Measurements from ENCODE around the gene RMDN2.
"Not testable (repeated sequence)": the region's sequence is repeated elsewhere in the genome, so short reads cannot be mapped to it uniquely, and the experiment has no call there.

RMDN2 gene

DNA sequence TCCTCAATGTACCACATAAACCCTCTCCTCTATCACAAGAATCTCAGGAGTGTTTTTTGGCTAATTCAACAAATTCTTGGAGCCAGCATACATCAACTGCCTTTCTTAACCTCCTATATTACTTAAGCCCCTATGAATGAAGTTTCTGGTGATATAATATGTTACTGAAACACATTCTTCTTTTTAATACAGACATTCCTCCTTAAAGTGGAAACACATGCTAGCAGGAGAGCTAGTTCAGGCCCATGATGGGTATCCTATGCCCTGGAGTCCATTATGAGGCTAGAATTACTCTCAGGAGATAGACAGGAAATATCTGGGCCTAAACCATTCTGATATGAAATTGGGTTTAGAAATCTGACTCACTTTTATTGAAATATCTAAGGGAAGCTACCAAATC, 26.6 kb upstream of the RMDN2 start:
- DNase-seq, result no peak

GRCh38 chr2:37902991-37903390, 22.1 kb upstream of the RMDN2 start:
- DNase-seq, result no peak

DNA sequence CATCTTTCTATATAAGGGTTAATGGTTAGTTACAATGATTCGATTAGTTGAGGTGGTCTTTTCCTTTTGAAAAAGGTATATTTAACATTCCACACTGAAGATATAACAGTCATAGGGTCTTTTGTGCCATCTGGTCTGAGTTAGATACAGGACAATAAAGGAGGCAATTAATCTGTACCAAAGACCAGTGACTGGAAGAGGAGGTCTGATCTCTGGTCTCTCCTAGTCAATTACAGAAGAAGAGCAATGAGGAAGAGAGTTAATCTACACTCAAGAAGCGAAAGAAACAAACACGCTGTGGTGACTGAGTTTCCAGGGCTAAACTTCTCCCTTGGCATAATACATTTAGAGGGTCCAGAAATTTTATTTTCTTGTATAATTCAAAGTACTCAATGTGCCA, 20.7 kb upstream of the RMDN2 start:
- no peak for DNase-seq

GRCh38 chr2:37904993-37905392, 20.1 kb upstream of the RMDN2 start:
- DNase-seq, result no peak

DNA sequence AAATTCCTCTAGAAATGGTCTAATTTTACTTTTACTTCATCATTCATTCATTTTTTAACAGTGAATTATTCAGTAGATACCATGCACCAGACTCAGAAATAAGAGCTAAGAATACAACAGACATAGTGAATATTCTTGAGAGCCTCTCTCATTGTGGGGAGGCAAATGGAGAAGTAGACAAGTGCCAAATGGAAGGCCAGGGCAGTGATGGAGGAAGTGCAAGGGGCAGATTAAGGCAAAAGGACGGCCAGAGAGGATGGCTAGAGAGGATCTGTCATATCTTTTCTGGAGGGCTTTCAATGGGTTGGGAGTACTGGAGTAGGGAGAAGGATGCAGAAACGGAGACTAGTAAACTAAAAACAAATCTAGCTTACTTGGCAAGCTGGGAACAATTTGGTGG, 19.0 kb upstream of the RMDN2 start:
- DNase-seq, result no peak

DNA sequence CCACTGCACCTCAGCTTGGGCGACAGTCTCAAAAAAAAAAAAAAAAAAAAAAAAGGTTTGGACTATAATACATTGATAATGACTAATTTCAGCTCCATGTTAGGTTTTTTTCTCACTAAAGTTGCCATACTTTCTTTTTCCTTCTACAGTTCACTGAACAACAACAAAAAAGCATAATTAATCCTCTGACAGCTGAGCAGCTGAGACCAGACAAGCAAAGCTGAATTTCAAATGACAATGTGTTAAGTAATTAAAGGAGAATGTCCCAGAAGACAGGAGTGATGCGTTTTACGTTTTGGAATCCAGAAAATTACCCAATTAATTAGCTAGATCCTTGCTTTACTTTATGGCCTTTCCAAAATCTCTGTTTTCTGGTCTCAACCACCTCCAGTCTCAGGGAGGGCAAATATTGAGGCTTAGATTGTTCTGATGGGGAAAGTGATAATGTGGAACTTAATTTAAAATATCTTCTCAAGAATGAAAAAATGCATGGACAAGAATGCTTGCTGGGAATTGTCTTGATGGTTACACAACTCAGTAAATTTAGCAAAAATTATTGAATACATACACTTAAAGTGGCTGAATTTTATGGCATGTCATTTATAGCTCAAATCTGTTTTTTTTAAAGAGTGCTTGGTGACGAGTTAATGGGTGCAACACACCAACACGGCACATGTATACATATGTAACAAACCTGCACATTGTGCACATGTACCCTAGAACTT, 17.4 kb upstream of the RMDN2 start:
- DNase-seq, result no peak

GRCh38 chr2:37911296-37911873, 13.7 kb upstream of the RMDN2 start:
- DNase-seq, result no peak

GRCh38 chr2:37912056-37912455, 13.0 kb upstream of the RMDN2 start:
- no peak for DNase-seq

GRCh38 chr2:37912616-37913015, 12.5 kb upstream of the RMDN2 start:
- no peak for DNase-seq

DNA sequence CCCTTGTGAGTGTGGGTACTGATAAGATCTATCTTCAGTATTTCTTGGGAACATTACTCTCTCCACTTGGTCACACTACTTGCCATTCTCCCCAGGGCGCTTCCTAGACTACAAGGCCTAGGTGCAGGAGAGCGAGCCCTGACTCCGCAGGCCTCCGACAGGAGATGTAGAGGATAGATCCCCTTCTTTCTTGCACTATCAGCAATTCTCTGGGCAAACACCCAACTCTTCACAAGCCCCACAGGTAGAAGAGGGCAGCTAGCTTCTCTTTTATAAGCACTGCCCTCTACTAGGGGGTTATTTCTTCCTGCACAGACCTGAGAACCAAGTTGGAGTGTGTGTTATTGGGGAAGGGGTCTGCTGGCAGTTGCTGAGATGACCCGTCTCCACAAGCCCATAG, 10.7 kb upstream of the RMDN2 start:
- DNase-seq, result no peak

GRCh38 chr2:37915773-37916172, 9.3 kb upstream of the RMDN2 start:
- no peak for DNase-seq

GRCh38 chr2:37916512-37917082, 8.5 kb upstream of the RMDN2 start:
- no peak for DNase-seq

DNA sequence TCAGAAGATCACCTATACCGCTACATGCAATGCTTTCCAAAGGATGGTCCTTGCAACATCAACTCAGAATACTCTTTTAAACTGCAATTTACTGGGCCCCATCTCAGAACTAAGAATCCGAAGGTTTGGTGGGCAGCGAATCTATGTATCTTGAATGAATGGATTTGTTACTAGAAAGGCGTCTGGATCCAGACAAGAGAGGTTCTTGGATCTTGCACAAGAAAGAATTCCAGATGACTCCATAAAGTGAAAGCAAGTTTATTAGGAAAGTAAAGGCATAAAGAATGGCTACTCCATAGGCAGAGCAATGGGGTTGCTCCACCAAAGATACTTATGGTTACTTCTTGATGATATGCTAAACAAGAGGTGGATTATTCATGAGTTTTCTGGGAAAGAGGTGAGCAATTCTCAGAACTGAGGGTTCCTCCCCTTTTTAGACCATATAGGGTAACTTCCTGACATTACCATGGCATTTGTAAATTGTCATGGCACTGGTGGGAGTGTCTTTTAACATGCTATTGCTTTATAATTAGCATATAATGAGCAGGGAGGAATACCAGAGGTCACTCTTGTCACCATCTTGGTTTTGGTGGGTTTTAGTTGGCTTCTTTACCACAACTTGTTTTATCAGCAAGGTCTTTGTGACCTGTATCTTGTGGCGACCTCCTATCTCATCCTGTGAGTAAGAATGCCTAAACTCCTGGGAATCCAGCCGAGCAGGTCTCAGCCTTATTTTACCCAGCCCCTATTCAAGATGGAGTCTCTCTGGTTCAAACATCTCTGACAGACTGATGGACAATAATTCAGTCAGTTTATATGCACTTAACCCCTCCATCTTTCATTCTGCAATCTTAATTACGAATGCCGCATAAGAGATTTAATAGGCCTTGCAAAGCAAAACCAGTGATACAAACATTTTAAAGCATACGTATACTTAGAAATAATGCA, 7.5 kb upstream of the RMDN2 start:
- DNase-seq, result no peak

GRCh38 chr2:37918742-37919186, 6.3 kb upstream of the RMDN2 start:
- DNase-seq, result no peak

- DNase-seq, result no peak
Observed at GRCh38 chr2:37919631-37920032, 5.5 kb upstream of the RMDN2 start.

GRCh38 chr2:37920570-37920969, 4.5 kb upstream of the RMDN2 start:
- DNase-seq, result no peak

DNA sequence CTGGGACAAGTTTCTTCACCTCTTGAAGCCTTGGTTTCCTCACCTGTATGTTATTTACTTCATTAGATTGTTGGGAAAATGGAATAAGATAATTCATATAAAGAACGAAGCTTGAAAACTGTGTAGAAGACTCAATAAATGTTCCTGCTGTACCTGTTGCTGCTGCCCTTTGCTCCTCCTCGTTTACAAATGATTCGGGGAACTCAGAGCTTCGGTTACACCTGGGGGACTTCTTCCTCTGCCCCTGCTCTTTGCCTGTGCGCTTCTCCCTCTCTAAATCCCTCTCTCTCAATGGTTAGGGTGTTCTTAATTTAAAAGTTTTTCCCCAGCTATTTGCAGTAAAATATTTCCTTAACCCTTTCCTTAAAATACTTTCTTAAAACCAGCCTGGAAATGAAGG, 3.3 kb upstream of the RMDN2 start:
- DNase-seq, result no peak

DNA sequence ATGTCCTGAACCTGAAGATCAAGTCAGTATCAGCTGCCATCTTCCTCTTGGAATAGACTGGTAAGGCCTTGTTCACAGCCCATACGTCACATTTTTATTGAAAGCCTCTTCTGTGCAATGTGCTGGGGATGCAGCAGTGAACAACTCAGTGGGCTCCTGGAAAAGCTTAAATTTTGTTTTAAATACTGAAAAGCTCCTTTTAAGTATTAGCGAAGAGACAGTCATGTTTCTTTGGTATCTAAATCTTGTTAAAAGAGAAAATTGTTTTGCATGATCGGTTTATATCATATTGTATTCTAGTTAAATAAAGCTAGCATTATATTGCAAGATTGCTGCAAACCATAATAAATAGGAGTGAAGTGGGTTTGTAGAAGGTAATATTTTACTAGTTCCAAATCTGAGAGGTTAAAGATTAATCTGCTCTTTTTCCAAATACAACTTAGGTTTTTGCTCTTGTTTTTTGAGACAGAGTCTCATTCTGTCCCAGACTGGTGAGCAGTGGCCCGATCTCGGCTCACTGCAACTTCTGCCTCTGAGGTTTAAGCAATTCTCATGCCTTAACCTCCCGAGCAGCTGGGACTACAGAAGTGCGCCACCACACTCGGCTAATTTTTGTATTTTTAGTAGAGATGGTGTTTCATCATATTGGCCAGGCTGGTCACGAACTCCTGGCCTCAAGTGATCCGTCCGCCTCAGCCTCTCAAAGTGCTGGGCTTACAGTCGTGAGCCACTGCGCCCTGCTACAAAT, 1.6 kb upstream of the RMDN2 start:
- DNase-seq, result no peak

DNA sequence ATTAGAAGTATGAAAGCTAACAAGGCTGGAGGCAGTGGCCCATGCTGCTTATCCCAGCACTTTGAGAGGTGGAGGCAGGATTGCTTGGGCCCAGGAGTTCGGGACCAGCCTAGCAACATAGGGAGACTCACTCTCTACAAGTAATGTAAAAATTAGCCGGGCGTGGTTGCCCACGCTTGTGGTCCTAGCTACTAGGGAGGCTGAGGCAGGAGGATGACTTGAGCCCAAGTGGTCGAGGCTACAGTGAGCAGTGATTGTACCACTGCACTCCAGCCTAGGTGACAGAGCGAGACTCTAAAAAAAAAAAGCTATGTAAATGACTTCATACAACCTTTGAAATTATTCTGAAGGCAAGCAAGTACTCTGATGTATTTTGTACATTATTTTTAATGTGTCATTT, 1.5 kb downstream of the RMDN2 start:
- DNase-seq, result no peak

GRCh38 chr2:37928377-37928776, 3.3 kb downstream of the RMDN2 start:
- no peak for DNase-seq

- not testable (repeated sequence) for DNase-seq
Observed at GRCh38 chr2:37930392-37930791, 5.3 kb downstream of the RMDN2 start.

DNA sequence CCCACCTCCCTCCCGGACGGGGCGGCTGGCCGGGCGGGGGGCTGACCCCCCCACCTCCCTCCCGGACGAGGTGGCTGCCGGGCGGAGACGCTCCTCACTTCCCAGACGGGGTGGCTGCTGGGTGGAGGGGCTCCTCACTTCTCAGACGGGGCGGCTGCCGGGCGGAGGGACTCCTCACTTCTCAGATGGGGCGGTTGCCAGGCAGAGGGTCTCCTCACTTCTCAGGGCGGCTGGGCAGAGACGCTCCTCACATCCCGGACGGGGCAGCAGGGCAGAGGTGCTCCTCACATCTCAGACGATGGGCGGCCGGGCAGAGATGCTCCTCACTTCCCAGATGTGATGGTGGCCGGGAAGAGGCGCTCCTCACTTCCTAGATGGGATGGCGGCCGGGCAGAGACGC, 7.8 kb downstream of the RMDN2 start:
- not testable (repeated sequence) for DNase-seq

All from NCI-H2171 (cell line).